HL-60 (cell line): ENCODE measurements around the gene SERPINA6.

ENCODE experiments used
- POLR2AphosphoS5 ChIP-seq: IDR thresholded peaks from 2 replicates; pipeline ENCODE4 v1.6.1; 2012; ENCODE audit warnings: low read depth
- TF ChIP-seq, protein P1 (sequence below): IDR thresholded peaks from one replicate; pipeline ENCODE4 v1.5.1; 2011; ENCODE audit warnings: low read length, control low read depth, inconsistent platforms; ENCODE audit not compliant: insufficient read depth

DNA sequence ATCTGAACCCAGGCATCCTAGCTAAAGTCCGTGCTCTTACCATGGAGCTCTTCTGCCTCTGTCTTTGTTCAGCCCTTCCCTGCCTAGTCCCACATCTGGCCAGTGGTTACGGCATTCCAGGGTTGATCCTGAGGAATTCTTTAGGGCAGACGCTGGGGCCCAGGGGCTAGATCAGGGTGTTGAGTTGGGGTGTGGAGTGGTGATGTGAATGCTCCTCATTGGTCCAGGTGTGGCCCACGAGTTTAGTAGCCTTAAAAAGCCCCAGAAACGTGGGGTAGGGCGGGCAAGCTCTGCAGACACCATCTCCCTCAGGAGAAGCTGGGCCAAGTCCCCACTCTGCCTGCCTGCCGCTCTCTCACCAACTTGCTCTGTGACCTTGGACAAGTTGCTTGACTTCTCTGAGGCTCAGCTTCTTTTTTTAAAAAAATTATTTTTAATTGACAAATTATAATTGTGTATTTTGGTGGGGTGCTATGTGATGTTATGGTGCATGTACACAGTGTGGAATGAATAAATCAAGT is 9.0 kb upstream of the SERPINA6 start:
- TF ChIP-seq, protein P1, sequence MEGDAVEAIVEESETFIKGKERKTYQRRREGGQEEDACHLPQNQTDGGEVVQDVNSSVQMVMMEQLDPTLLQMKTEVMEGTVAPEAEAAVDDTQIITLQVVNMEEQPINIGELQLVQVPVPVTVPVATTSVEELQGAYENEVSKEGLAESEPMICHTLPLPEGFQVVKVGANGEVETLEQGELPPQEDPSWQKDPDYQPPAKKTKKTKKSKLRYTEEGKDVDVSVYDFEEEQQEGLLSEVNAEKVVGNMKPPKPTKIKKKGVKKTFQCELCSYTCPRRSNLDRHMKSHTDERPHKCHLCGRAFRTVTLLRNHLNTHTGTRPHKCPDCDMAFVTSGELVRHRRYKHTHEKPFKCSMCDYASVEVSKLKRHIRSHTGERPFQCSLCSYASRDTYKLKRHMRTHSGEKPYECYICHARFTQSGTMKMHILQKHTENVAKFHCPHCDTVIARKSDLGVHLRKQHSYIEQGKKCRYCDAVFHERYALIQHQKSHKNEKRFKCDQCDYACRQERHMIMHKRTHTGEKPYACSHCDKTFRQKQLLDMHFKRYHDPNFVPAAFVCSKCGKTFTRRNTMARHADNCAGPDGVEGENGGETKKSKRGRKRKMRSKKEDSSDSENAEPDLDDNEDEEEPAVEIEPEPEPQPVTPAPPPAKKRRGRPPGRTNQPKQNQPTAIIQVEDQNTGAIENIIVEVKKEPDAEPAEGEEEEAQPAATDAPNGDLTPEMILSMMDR = no peak
- no peak for TF ChIP-seq POLR2AphosphoS5
